HG03025 (cell line): ENCODE results near the gene GABBR2.

Source experiments
- ATAC-seq: cut with Tn5 transposase; IDR thresholded peaks from one replicate; pipeline ENCODE4 v1.9.1; 2021; ENCODE audit warnings: mild to moderate bottlenecking, moderate library complexity; ENCODE audit not compliant: unreplicated experiment, low FRiP score

Gene GABBR2

DNA sequence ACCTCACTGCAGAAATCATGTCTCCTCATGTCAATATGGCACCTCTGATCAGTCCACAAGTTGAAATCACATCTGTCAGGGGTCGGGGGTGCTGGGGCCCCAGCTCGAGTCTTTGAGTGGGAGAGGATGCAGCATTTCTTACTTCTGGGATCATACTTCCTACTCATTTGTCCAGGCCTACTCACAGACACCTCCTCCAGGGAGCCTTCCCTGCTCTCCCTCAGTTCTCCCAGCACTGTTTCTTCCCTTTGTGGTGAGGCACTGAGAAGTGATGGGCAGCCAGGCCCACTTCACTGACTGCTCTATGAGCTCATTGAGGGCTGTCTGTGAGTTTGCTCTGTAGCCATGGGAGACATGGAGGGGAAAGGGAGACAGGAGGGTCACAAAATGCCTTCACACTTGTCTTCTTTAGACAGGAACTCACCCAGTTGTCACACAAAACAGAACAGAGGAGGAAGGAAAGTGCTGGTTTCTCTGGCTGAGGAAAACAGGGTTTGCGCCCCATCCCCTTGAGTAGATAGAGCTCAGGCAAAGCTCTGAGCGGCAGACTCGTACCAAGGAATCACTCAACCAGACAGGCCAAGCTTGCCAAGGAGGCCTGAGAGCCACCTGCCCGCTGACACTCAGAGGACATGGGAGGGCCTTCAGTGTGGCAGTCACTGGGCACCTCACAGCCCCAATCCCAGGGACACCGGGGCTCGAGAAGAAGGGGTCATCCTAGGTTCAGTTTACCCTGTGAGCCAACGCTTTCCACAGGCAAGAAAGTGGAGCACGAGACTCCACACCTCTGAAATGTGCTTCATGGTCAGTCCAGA lies 152.9 kb downstream of the GABBR2 start:
- ATAC-seq = no peak

- ATAC-seq = no peak
These were observed 154.0 kb downstream of the GABBR2 start for GRCh38 chr9:98554752-98555151.

- ATAC-seq = no peak
These were observed 156.4 kb downstream of the GABBR2 start for GRCh38 chr9:98552331-98552730.

DNA sequence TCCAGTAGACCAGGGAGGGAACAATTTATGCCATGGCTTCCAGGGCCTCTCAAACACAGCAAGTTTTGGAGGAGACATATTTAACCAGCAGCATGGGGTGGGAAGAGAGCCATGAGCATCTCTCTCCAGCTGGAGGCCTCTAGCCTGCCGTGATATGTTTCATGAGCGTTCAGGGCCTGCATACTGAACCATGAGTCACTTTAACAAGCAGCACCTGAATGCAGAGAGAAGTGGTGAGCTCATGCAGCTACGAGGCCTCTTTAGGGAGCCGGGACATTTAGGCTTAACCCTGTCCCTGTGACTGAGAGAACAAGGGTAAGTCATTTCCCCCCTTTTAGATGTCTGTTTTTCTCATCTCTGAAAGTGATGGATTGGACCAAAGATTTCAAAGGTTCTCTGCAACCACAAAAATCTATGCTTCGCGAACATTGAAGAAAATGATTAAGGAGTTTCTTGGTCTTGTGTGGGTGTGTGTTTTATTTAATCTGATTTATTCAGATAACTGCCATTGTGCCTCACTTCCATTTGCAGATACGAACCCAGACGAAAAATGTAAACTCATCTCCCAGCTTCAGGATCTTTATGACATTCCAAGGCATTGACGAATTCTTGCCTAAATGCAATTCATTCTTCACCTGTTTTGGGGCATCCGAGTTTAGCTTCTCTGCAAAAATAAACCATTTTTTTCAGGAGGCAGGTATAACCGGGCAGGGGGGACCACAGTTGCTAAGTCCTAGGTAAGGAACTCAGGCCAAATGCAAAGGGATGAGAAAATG lies 157.0 kb downstream of the GABBR2 start:
- no peak for ATAC-seq

DNA sequence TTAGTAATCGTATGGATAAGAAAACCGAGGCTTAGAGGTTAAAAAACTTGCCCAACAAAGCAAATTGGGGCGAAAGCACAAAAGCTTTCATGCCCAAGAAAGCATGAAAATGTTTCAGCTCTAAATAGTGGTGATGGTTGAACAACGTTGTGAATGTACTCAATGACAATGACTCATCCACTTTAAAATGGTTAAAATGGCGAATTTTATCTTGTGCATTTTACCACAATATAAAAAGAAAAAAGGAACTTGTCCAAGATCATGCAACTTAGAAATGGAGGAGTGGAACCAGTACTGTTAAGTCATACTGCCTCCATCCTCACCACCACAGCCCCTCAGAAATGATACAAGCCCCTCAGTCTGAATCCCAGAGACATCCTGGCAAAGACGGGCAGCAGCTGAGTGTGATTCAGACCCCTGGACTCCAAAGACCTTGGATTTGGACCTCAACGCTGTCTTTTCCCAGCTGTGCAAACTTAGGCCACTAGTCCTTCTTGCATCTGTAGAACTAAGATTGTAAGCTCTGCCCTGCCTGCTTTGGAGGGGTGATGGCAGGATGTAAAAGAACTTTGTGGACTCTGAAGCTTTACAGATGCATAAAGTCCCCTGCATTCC lies 158.4 kb downstream of the GABBR2 start:
- ATAC-seq = no peak

DNA sequence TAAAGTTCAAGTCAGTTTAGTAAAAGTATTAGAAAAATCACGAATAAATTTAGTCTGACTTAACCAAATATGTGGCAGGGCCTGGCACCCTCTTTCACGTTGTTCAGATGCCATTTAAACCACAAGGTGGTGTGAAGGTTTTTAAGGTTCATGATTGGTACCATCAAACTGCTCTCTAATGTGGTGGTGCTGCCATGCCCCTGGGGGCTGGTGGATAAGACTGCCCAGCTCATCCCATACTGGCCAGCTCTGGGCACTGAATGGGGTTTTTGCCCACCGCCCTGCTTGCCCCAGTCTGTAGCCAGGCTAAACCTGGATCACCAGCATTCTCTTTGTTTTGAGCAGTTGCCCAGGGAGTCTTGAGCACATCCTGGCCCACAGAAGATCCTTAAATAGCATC lies 159.3 kb downstream of the GABBR2 start:
- ATAC-seq = no peak

DNA sequence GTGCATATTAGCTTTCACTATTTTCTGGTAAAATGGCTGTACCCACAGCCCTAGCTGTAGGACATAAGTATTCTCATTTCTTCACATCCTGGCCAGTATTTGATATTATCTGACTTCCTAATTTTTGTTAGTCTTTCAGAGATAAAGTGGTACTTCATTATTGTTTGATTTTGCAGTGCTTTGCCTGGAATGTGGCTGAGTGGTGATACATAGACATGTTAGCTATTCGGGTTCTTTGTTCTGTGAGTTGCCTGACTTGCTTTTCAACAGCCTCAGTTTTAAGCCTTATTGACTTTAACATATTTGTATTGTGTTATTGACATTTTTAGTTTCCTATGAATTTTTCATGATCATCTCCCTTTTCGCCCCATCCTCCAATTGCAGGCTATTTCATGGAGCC lies 161.1 kb downstream of the GABBR2 start:
- no peak for ATAC-seq

- ATAC-seq = no peak
These were observed 163.7 kb downstream of the GABBR2 start for GRCh38 chr9:98545021-98545420.

DNA sequence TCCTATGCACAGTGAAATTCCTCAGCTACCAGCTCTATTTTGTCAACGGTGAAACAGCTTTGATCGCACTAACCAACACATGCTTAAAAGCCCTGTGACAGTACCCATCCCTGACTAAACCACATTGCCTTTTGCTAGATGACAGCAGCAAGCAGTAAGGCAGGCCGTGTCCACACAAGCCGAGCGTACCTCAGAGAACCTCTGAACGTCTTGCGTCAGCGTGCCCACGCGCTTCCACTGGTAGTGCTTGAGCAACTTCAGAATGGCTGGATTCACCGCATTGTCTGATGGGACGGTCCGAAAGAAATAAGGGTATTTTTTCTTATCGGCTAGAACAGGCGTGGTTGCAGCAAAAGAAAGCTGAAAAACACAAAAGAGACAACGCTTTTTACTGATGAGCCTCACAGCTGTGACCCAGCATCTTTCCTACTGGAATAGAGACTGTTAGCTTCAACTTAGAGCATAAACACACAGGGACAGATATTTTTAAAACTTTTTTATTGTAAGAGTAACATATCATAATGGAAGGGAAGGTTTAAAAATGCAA lies 167.0 kb downstream of the GABBR2 start:
- ATAC-seq = no peak

- no peak for ATAC-seq
These were observed 168.3 kb downstream of the GABBR2 start for GRCh38 chr9:98540476-98540875.

GRCh38 chr9:98539954-98540353 lies 168.8 kb downstream of the GABBR2 start:
- ATAC-seq = no peak

GRCh38 chr9:98538626-98539031 lies 170.1 kb downstream of the GABBR2 start:
- ATAC-seq = no peak

DNA sequence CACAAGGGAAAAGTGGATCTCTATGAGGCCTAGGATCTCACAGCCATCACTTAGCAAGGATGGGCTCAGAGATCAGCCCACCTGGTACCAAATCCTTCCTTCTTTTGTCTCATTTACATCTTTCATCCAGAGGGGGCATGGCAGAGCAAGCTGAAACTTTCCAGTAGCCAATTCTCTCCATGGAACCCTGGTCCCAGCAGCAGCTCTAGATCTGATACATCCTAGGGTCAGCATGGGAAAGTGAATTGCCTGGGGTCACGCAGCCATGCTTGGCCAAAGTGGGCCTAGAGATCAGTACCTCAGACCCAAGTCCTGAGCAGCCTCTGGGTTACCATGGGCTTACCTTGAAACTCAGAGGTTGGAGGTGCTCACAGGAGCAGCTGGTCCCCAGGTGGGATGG lies 170.5 kb downstream of the GABBR2 start:
- no peak for ATAC-seq

- ATAC-seq = no peak
These were observed 172.1 kb downstream of the GABBR2 start for GRCh38 chr9:98536542-98537173.

DNA sequence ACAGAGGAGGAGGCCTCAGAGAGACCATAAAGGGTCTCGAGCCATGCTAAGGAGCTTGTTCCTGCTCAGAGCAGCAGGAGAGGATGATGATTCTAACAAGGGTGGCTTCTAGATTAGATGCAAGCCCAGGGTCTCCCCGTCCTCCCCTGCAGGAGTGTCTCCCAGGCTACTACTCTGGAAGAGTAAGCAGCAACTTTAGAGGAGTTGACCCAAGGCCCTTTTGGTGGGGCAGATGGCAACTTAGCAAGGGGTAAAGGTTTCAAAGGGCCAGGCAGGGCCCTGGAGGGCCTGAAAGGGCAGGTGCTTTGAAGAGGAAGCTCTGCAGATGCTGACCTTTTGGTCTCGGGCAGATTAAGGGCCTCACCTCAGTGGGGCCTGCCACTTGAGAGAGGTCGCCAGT lies 174.9 kb downstream of the GABBR2 start:
- ATAC-seq = no peak

GRCh38 chr9:98533132-98533531 lies 175.6 kb downstream of the GABBR2 start:
- no peak for ATAC-seq

DNA sequence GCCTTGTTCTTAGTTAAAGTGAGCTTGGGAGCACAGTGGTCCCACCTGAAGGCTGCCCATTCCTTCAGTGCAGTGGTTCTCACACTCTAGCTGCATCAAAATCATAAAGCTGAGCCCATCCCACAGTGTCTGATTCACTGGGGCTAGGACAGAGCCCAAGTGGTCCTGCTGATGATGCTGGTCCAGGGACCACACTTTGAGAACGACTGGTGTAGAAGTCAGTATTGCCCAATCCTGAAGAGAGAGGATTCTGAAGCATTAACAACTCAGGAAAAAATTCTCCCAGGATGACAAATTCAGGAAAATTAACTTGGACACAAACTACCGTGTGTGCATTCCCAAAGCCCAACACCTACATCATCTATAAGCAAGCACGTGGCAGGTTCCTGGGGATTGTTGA lies 176.2 kb downstream of the GABBR2 start:
- no peak for ATAC-seq

GRCh38 chr9:98532147-98532546 lies 176.6 kb downstream of the GABBR2 start:
- no peak for ATAC-seq

DNA sequence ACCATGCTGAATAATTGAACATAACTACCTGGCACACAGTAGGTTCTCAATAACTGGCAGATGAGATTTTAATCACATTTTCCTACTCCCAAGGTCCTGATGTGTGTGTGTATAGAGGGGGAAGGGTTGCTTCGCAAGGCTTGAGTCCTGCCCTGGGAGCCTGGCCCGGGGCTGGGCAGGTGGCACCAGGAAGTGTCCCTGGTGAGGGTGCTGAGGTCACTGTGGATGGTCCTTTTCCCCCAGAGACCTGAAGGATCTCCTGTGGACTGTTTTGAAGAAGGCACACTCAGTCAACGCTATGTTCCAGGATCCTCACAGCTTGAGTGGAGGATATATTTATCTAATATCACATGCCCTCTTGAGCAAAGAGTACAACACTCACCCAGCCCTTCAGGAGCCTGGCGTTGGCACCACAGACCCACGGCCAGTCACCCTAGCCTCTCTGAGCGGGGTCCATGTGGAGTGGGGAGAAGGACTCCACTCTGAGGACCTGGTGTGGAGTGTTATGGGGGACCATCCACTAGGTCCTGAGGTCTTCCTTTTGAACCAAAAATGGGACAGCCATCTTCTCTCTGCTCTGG lies 177.8 kb downstream of the GABBR2 start:
- no peak for ATAC-seq

GRCh38 chr9:98530275-98530674 lies 178.5 kb downstream of the GABBR2 start:
- no peak for ATAC-seq
